HG03432 (cell line): ENCODE measurements around the gene PRADC1.

Experiments
- ATAC-seq: cut with Tn5 transposase; IDR thresholded peaks from one replicate; pipeline ENCODE4 v1.9.1; 2021; ENCODE audit warnings: mild to moderate bottlenecking, moderate library complexity; ENCODE audit not compliant: unreplicated experiment

Gene PRADC1

GRCh38 chr2:73259276-73259675 lies 26.2 kb upstream of the PRADC1 start:
- no peak for ATAC-seq

DNA sequence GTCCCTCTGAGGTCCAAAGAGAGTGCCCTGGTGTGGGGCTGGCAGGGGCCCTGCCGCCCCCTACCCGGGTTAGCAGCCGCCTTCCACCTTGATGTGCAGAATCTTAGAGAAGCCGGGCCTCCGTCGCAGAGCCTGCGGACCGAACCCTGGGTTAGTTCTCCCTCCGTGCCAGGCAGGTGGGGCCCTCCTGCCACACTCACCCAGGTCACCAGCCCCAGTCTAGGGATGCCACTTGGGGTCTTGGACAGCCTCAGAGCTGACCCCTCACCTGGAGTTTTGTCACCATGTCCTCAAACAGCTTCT lies 25.8 kb upstream of the PRADC1 start:
- ATAC-seq, result no peak

- no peak for ATAC-seq
Measured at GRCh38 chr2:73258186-73258912, 25.3 kb upstream of the PRADC1 start.

GRCh38 chr2:73257425-73258125 lies 24.5 kb upstream of the PRADC1 start:
- no peak for ATAC-seq

GRCh38 chr2:73257021-73257420 lies 24.0 kb upstream of the PRADC1 start:
- ATAC-seq, result no peak

DNA sequence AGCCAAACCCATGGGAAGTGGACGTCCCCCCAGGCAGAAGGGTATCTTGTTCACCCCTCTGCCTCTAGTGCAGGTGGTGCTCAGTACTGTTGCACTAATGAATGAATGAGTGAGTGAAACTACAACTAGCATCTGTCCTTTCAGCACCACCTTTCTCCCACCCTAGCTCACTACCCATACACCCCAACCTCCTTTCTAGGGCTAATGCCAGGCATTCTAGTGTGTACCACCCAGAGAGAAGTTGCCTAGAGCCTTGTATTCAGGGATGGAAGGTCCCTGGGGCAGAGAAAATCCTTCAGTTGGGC lies 23.5 kb upstream of the PRADC1 start:
- no peak for ATAC-seq

GRCh38 chr2:73255907-73256617 lies 23.0 kb upstream of the PRADC1 start:
- no peak for ATAC-seq

DNA sequence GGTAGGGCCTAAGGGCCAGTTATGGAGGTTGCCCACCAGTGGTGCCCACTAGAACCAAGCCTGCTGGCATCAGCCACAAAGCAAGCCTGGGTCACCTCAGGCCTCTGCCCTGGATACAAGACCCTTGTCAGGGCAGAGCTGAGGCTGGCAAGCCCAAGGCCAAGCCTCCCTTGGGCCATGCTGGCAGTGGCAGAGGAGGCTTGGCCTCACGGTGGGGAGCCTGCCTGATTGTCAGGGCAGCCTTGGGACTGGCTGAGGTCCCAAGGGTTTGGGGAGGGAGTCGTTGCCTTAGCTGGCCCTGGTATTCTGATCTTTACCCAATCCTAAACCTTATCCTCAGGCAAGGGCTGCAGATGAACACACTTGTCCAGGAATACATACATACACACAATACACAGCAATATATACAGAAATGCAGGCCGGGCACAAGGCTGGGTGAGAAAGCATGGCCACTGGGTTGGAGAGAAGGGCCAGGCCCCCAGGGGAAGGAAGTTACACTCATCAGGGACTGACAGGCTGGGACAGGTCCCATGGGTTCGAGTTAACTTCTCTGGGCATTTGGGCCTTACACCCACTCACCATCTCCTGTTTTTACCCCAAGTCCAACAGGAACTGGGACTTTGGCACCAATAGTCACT lies 22.1 kb upstream of the PRADC1 start:
- ATAC-seq, result no peak

GRCh38 chr2:73254343-73255006 lies 21.4 kb upstream of the PRADC1 start:
- ATAC-seq, result no peak

DNA sequence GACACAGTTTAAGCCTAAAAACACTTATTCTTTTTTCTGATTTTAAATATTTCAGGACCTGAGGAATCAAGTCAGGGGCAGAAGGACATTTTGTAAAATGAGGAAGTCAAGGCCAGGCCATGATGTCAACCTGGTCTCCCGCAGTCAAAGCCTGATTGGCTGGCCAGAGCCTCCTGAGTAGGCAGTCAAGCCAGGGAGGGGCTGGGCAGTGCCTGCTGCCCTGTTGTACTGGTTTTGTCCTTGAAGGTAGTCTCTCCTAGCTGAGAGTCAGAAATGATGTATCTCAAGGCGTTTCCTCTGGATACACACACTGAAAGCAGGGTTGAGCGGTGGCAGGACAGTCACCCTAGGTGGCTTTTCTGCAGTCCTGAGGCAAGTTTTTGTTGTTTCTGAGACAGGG lies 20.9 kb upstream of the PRADC1 start:
- no peak for ATAC-seq

- ATAC-seq, result no peak
Measured at GRCh38 chr2:73253400-73253799, 20.4 kb upstream of the PRADC1 start.

DNA sequence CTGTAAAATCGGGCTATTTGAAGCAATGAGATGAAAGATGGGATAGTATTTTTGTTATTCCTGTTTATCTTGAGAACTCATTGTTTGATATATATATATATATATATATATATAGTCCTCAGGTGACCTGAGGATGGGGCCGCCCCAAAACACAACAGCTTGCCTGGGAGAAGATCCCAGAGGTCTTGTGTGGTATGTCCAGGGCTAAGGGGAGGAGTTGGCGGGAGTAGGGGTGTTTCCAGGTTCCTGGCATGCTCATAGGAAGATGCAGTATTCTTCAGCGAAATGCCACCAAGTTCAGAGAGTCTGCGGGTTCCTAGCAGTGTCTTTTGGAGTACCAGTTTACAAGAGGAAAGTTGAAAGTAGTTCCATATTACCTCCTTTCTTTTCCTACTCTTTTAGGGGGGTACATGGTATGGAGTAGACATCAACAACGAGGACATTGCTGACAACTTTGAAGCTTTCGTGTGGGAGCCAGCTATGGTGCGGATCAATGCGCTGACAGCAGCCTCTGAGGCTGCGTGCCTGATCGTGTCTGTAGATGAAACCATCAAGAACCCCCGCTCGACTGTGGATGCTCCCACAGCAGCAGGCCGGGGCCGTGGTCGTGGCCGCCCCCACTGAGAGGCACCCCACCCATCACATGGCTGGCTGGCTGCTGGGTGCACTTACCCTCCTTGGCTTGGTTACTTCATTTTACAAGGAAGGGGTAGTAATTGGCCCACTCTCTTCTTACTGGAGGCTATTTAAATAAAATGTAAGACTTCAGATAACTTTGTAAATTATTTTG lies 19.4 kb upstream of the PRADC1 start:
- ATAC-seq, result no peak

DNA sequence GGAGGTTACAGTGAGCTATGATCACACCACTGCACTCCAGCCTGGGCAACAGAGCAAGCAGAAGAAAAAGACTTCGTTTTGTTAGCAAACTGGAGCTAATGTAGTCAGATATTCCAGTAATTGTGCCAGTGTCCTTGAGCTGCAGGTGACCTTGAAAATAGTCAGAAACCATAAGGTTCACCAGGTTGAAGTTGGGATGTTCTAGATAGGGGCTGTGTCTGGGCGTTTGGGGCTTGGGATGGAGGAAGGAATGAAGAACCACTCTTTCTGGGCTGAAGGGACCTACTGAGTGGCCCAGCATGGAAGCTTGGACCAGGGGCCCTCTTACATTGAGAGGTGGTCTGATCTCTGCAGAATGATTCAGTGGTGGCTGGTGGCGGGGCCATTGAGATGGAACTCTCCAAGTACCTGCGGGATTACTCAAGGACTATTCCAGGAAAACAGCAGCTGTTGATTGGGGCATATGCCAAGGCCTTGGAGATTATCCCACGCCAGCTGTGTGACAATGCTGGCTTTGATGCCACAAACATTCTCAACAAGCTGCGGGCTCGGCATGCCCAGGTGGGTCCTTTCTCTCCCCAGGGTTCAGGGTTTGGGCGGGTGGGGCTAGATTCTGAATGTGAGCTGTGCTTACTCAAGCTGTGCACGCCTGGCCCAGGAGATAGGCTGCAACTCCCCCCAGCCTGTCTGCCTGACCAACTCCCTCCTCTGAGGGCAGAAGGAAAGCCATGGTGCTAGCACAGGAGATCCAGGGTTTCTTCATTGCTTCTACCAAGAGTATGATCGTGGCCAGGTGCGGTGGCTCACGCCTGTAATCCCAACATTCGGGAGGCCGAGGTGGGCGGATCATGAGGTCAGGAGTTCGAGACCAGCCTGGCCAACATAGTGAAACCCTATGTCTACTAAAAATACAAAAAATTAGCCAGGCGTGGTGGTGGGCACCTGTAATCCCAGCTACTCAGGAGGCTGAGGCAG lies 18.1 kb upstream of the PRADC1 start:
- ATAC-seq, result no peak

DNA sequence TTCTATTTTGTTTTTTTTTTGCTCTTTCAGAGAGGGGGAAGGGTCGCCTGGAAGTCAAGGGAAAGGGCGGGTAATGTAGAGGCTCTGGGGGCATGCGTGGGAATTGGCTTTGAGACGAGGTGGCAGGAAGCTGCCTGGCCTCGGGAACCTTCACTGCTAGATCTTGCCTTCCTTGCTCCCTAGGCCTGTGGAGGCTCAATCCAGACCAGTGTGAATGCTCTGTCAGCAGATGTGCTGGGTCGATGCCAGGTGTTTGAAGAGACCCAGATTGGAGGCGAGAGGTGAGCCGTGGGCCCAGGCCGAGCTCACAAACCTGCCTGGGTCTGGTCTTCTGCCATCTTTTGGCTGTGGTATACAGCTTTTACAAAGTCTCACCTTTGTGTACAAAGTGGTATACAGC lies 16.6 kb upstream of the PRADC1 start:
- no peak for ATAC-seq

- ATAC-seq, result no peak
Measured at GRCh38 chr2:73246850-73247249, 13.8 kb upstream of the PRADC1 start.

DNA sequence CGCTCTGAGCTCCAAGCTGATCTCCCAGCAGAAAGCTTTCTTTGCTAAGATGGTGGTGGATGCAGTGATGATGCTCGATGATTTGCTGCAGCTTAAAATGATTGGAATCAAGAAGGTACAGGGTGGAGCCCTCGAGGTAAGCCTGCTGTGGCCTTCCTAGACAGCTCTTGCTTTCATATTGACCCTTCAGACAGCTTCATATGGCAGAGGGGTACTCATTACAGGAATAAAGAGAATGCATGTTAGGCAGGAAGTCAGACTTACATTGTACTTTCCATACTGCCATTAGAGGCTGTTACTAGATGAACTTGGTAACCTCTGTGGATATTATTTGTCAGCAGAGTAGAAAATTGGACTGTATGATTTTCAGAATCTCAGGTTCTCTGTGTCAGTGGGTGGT lies 11.5 kb upstream of the PRADC1 start:
- ATAC-seq, result no peak

DNA sequence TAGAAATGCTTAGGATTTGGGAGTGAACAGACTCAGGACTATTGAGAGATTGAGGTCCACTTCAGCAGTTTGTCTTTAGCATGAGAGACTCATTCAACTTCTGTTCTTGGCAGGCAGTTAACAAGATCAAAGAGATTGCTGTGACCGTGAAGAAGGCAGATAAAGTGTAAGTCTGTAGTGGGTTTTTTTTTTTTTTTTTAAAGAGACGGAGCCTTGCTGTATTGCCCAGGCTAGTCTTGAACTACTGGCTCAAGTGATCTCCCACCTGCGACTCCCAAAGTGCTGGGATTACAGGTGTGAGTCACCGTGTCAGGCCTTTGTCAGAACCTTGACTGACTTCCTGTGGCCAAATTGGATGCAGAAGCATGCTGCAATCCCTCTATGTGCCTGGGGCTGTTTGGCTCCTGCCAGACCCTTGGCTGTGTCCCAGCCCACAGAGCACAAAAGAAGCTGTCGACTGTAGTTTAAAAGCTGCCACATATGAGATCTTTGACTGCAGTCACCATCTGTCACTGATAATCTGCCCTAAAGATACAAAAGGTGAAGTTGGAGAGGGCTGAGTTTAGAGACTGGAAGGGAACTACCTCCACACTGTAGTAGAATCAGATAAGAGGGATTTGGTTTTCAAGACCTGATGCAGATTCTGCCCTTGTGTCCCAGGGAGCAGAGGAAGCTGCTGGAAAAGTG lies 11.0 kb upstream of the PRADC1 start:
- no peak for ATAC-seq

GRCh38 chr2:73239776-73240175 lies 6.7 kb upstream of the PRADC1 start:
- no peak for ATAC-seq

GRCh38 chr2:73238976-73239375 lies 5.9 kb upstream of the PRADC1 start:
- no peak for ATAC-seq
